Pancreas (tissue), 10 donors: ENCODE measurements around the gene EFTUD2. TPM values are rescaled to one million over a fixed set of nuclear protein-coding genes. Genes with fewer than 3 reads are reported as not detected.

Source experiments
- ATAC-seq, 4 donors: fragments of 200-7000 bp; cut with Tn5 transposase; one replicate each; pipeline versions ENCODE4 v1.8.0 to v1.9.1; 2020; ENCODE audit warnings: mild to moderate bottlenecking in 4 of 4, moderate library complexity in 4 of 4
- DNase-seq, 6 donors: peaks; one replicate each; pipeline ENCODE4 v3.0.0-alpha.2; 2020
- FAIRE-seq: peaks from 2 replicates; lab custom pipeline; 2012; peaks lifted over from hg19 to GRCh38; lab: Jason Lieb, UNC
- H3K27ac ChIP-seq, 4 donors: fragments of 200-600 bp; sonication (generic); 1 replicate in 3 of 4; 2 replicates in 1 of 4; pipeline versions ENCODE4 v1.5.0 to v1.8.0; 2020
- H3K27me3 ChIP-seq, 4 donors: fragments of 200-600 bp; one replicate each; pipeline ENCODE4 v1.8.0; 2021
- H3K36me3 ChIP-seq, 3 donors: fragments of 200-600 bp; sonication (generic) in 1 of 3; one replicate each; pipeline versions ENCODE4 v1.5.0 to v1.8.0; 2020 to 2021
- H3K4me1 ChIP-seq, 3 donors: fragments of 200-600 bp; one replicate each; pipeline ENCODE4 v1.8.0; 2021
- H3K4me3 ChIP-seq, 4 donors: fragments of 200-600 bp; sonication (generic) in 2 of 4; one replicate each; pipeline versions ENCODE4 v1.5.0 to v1.8.0; 2020 to 2021
- H3K9me3 ChIP-seq, 4 donors: fragments of 200-600 bp; one replicate each; pipeline ENCODE4 v1.8.0; 2021
- CTCF ChIP-seq, 4 donors: fragments of 200-600 bp; sonication (generic) in 3 of 4; IDR thresholded peaks; one replicate each; pipeline versions ENCODE4 v1.5.0 to v1.8.0; 2021; ENCODE audit warnings: antibody characterized with exemption in 4 of 4
- WGBS, 2 donors: extraction: QIAGEN DNeasy Blood & Tissue Kit; methylation state at CpG; one replicate each; pipeline ENCODE4 v1.1.7; 2013; 5-methylcytosine and 5-hydroxymethylcytosine counted together
- intact Hi-C, 3 donors: fragments of 100-400 bp; cut with DNase I; formaldehyde crosslinking; loops; one replicate each; pipeline versions ENCODE4 v1.11.1 to v1.14.2; 2022
- polyA plus RNA-seq, 2 donors: library from polyadenylated mRNA; stranded (reverse); fragments of 200-250 nt; gene quantifications; one replicate each; pipeline ENCODE4 v1.2.3, GENCODE V29; 2013
- total RNA-seq, 6 donors: library from RNA; stranded (reverse); fragmentation: NEBNext Ultra II Directional in 4 of 6; extraction: Animal tissue kit (Norgen Biotek cat#: 25700) in 4 of 6; gene quantifications; one replicate each; pipeline versions ENCODE4 v1.2.1 to v1.2.4, GENCODE V29; 2021 to 2023
- donor health status: healthy with polysubstance abuse.
- donor health status: DM: no; HTN: no; CAD: no; lungs with moderate emphysema.
- donor health status: DM: no; HTN: no; CAD: no.
- donor health status: control.
- donor health status: control.
- donor health status: Bipolar disorder and iron deficiency.
- donor health status: DM: yes; HTN: yes; CAD: no.
- donor health status: DM: no; HTN: no; CAD: no.
- donor health status: DM: no; HTN: no; CAD: no.
- donor health status: DM: yes; HTN: yes; CAD: no.

The EFTUD2 gene
- total and polyA plus RNA-seq, 8 donors: 18.8 to 42.7 (median 33.5) TPM

GRCh38 chr17:44808156-44808555 is 91.1 kb downstream of the EFTUD2 start:
- no peak for ATAC-seq
- Histone ChIP-seq H3K4me3 (no peak overlapping the region), H3K27me3 (no peaks in the 10 kb centered on the region), H3K27ac (no peak overlapping the region), H3K36me3 (no peaks in the 10 kb centered on the region), H3K9me3 (no peaks in the 10 kb centered on the region), H3K4me1 (no peaks in the 10 kb centered on the region)
- intact Hi-C loops: no loop called here
- WGBS, 2 donors: 84 to 86% methylated on average over 4 of the region's 4 CpGs
- TF ChIP-seq CTCF (IDR thresholded peaks at IDR 0.05): no peak
- FAIRE-seq: no peak
- no peak for DNase-seq

GRCh38 chr17:44807817-44808155 is 91.5 kb downstream of the EFTUD2 start:
- H3K27me3 ChIP-seq: no peaks in the 10 kb centered on the region
- DNase-seq: no peak
- no peak for FAIRE-seq
- no peaks in the 10 kb centered on the region for H3K4me1 ChIP-seq
- intact Hi-C loops: no loop called here
- TF ChIP-seq CTCF (IDR thresholded peaks at IDR 0.05): no peak
- 51 to 53% methylated on average over 3 of the region's 3 CpGs for WGBS, 2 donors
- no peak for ATAC-seq
- H3K4me3 ChIP-seq: no peak overlapping the region
- no peaks in the 10 kb centered on the region for H3K9me3 ChIP-seq
- no peak overlapping the region for H3K27ac ChIP-seq
- H3K36me3 ChIP-seq: no peaks in the 10 kb centered on the region

- DNase-seq (no peak), ATAC-seq (peak in 1 of 4 donors; percentile 46), FAIRE-seq (no peak)
- Histone ChIP-seq H3K4me1 (no peaks in the 10 kb centered on the region), H3K27ac (no peak overlapping the region), H3K36me3 (no peaks in the 10 kb centered on the region), H3K4me3 (no peak overlapping the region), H3K27me3 (no peaks in the 10 kb centered on the region), H3K9me3 (no peaks in the 10 kb centered on the region)
- intact Hi-C loops: no loop called here
- 53 to 55% methylated on average over 4 of the region's 4 CpGs for WGBS, 2 donors
- no peak for TF ChIP-seq CTCF (IDR thresholded peaks at IDR 0.05)
Observed at GRCh38 chr17:44807093-44807816, 92.0 kb downstream of the EFTUD2 start.

DNA sequence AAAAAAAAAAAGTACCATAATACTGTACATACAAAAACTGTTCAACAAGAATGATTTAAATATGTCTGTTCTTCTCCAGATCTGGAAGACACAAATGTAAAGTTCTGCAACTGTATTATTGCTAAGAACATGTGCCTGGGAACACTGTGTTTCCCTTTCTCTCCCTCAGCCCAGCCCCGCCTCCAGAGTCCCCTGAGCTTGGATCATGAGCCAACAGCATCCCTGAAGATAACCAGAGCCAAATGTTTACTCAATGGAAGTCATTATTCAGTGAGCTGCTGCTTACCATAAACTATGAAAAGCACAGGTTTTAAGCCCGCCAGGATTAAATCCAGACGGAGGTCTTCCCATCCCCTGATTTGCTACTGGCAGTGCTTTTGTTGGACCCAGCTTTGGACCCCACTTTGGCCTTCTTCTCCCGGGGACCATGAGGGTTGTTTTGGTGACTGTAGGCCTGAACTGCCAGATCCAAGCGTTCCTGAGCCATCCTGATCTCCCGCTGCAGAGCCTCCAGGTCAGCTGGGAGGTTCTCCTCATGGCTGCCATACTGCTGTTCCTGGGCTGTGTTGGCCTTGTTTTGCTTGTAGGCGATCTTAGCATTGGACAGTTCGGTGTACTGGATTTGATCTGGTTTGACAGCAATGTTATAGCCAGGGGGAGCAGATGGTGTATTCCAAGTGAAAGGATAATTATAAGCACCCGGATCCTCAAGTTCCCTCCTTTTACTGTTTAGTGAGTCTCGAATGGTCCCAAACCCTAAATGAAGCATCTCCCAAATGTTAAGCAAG is 94.7 kb downstream of the EFTUD2 start:
- Histone ChIP-seq H3K27ac (no peak overlapping the region), H3K4me3 (no peak overlapping the region), H3K36me3 (no peaks in the 10 kb centered on the region), H3K27me3 (no peaks in the 10 kb centered on the region), H3K4me1 (no peaks in the 10 kb centered on the region), H3K9me3 (no peaks in the 10 kb centered on the region)
- FAIRE-seq: peak; percentile 5
- 79 to 83% methylated on average over 10 of the region's 10 CpGs for WGBS, 2 donors
- no peak for DNase-seq
- ATAC-seq: no peak
- intact Hi-C loops: no loop called here
- no peak for TF ChIP-seq CTCF (IDR thresholded peaks at IDR 0.05)

GRCh38 chr17:44801880-44802279 is 97.4 kb downstream of the EFTUD2 start:
- no peak for ATAC-seq
- no peak for DNase-seq
- 85 to 91% methylated on average over 5 of the region's 5 CpGs for WGBS, 2 donors
- intact Hi-C loops: no loop called here
- H3K27me3 ChIP-seq: no peaks in the 10 kb centered on the region
- no peaks in the 10 kb centered on the region for H3K9me3 ChIP-seq
- H3K4me1 ChIP-seq: no peaks in the 10 kb centered on the region
- TF ChIP-seq CTCF (IDR thresholded peaks at IDR 0.05): no peak
- no peak overlapping the region for H3K27ac ChIP-seq
- H3K36me3 ChIP-seq: no peaks in the 10 kb centered on the region
- no peak overlapping the region for H3K4me3 ChIP-seq
- FAIRE-seq: no peak
